AG04450 (cell line): Measurements from ENCODE around the gene CHPF. TPM values are rescaled to one million over a fixed set of nuclear protein-coding genes. Genes with fewer than 3 reads are reported as not detected.

ENCODE experiments used
- CTCF ChIA-PET: fragments of 300-600, 350-600 bp; formaldehyde crosslinking; extraction: SDS; loops from one replicate; lab custom pipeline; 2022; ENCODE audit warnings: antibody characterized with exemption, inconsistent platforms; lab: Charles Lee
- POLR2A ChIA-PET: fragments of 350-600 bp; formaldehyde crosslinking; extraction: SDS; loops from one replicate; lab custom pipeline; 2021; ENCODE audit warnings: antibody characterized with exemption, inconsistent platforms; lab: Yijun Ruan, JAX
- DNase-seq: peaks from one replicate; pipeline ENCODE4 v3.0.0-alpha.2; 2011; ENCODE audit warnings: low read depth, low spot score
- H3K27ac ChIP-seq: one replicate; pipeline ENCODE4 v1.5.1; 2012; ENCODE audit warnings: low read depth, low read length, control low read depth
- H3K27me3 ChIP-seq: one replicate; pipeline ENCODE4 v1.6.0; 2012; ENCODE audit warnings: low read length; ENCODE audit not compliant: control insufficient read depth, insufficient read depth
- H3K4me3 ChIP-seq: 2 replicates; pipeline ENCODE4 v1.5.1; 2011; ENCODE audit warnings: mild to moderate bottlenecking, low read depth, low read length, control low read depth
- H3K9me3 ChIP-seq: 2 replicates; pipeline ENCODE4 v1.5.1; 2012; ENCODE audit warnings: low read length; ENCODE audit not compliant: control insufficient read depth, insufficient read depth
- CTCF ChIP-seq: IDR thresholded peaks from 2 replicates; pipeline ENCODE4 v1.5.1; 2011; ENCODE audit warnings: low read depth, low read length, control low read depth, inconsistent platforms
- polyA plus RNA-seq: library from polyadenylated mRNA; depleted of rRNA; stranded (reverse); fragments of >200 nt; gene quantifications from 2 replicates; pipeline ENCODE4 v1.2.3, GENCODE V29; 2011

CHPF gene
- polyA plus RNA-seq, 1 experiment = 24.4 TPM

DNA sequence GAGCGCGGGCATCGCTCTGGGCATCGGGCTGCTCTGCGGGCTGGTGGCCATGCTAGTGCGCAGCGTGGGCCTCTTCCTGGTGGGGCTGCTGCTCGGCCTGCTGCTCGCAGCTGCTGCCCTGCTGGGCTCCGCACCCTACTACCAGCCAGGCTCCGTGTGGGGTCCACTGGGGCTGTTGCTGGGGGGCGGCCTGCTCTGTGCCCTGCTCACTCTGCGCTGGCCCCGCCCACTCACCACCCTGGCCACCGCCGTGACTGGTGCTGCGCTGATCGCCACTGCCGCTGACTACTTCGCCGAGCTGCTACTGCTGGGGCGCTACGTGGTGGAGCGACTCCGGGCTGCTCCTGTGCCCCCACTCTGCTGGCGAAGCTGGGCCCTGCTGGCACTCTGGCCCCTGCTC, 4.0 kb upstream of the CHPF start:
- no peak overlapping the region for H3K27ac ChIP-seq
- POLR2A ChIA-PET = no interaction called here
- H3K9me3 ChIP-seq = no peaks in the 10 kb centered on the region; the same call in 1 of the 2 replicates
- TF ChIP-seq CTCF = no peak
- H3K27me3 ChIP-seq = no peaks in the 10 kb centered on the region
- H3K4me3 ChIP-seq = no peak overlapping the region
- DNase-seq = no peak
- CTCF ChIA-PET = interaction anchor here (2.8 kb wide), 1 partner anchor 13 kb away, joined by 18 read pairs; no protein-coding TSS in a partner anchor

DNA sequence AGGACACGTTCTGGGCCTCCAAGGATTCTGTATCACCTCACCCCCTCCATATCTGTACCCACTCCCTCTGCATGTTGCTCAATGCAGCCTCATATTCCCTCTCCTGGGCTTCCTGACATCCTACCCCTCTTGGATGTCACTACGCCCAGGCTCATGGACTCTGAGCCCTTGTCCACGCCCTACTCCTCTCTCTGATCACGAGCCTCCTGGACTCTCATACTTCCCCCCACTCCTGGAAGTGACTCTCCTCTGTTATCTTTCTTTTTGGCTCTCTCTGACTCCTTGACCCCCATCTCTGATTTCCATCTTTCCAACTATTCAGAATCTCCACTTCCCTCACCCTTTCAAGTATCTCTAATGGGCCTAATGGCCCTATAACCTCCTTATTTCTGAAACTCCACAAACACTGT, 2.3 kb upstream of the CHPF start:
- ChIA-PET POLR2A (no interaction called here), CTCF (interaction anchor here (1.0 to 4.4 kb wide), 2 partner anchors 14 to 25 kb away, joined by 3 to 30 read pairs; partner anchors contain the start of gene OBSL1)
- no peak overlapping the region for H3K4me3 ChIP-seq
- no peaks in the 10 kb centered on the region; the same call in 1 of the 2 replicates for H3K9me3 ChIP-seq
- no peaks in the 10 kb centered on the region for H3K27me3 ChIP-seq
- H3K27ac ChIP-seq = no peak overlapping the region
- no peak for TF ChIP-seq CTCF
- no peak for DNase-seq

DNA sequence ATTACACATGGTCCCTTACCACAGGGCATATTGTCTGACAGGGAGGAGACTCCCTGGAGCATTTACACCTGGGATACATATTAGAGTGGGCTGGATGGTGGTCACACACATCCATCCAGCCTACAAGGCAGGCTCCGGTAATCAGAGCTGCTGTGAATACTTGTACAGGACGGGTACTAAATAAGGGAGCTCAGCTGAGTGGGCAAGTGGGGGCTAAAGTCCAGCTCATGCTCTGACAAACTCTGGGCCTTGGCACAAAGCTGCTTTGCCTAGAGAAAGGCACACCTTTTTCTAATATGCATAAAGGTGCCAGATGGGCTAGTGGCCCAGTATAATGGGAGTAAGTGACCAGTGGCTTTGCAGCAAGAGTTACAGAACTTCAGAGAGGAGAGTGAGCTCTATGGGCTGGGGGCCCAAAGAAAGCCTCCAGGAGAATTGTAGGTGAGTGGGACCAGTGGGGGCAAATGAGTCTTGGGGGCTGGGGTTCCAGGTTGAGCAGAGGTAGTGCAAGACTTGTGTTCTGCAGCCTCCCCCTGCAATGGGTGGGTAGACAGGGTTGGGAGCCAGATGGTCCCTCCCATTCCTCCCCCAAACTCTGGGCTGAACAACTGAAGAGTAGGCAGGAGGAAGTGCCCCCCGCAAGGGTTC, 1.8 kb upstream of the CHPF start:
- H3K4me3 ChIP-seq = no peak overlapping the region
- no peaks in the 10 kb centered on the region for H3K27me3 ChIP-seq
- ChIA-PET CTCF (interaction anchor here (1.0 to 4.4 kb wide), 3 partner anchors 15 to 26 kb away, joined by 3 to 30 read pairs (median 4); partner anchors contain the start of gene OBSL1), POLR2A (no interaction called here)
- H3K27ac ChIP-seq = no peak overlapping the region
- no peaks in the 10 kb centered on the region; the same call in 1 of the 2 replicates for H3K9me3 ChIP-seq
- TF ChIP-seq CTCF = no peak
- no peak for DNase-seq

- CTCF ChIA-PET = interaction anchor here (1.0 to 4.4 kb wide), 3 partner anchors 15 to 49 kb away, joined by 3 to 30 read pairs (median 4); no protein-coding TSS in a partner anchor
- no peaks in the 10 kb centered on the region for H3K27me3 ChIP-seq
- H3K4me3 ChIP-seq = peak overlapping the region; percentile 59
- H3K27ac ChIP-seq = no peak overlapping the region
- no peak for DNase-seq
- no peaks in the 10 kb centered on the region; the same call in 1 of the 2 replicates for H3K9me3 ChIP-seq
- POLR2A ChIA-PET = interaction anchor here (1.5 kb wide), 2 partner anchors 8 to 27 kb away, joined by 7 to 10 read pairs; partner anchors contain the start of gene OBSL1
- no peak for TF ChIP-seq CTCF
These were observed 958 bp upstream of the CHPF start for GRCh38 chr2:219544567-219544966.
